HG03342 (cell line): ENCODE data around the gene ERP27.

ENCODE experiments used
- ATAC-seq: cut with Tn5 transposase; IDR thresholded peaks from one replicate; pipeline ENCODE4 v1.9.1; 2021; ENCODE audit warnings: mild to moderate bottlenecking, moderate library complexity; ENCODE audit not compliant: unreplicated experiment

Gene ERP27

DNA sequence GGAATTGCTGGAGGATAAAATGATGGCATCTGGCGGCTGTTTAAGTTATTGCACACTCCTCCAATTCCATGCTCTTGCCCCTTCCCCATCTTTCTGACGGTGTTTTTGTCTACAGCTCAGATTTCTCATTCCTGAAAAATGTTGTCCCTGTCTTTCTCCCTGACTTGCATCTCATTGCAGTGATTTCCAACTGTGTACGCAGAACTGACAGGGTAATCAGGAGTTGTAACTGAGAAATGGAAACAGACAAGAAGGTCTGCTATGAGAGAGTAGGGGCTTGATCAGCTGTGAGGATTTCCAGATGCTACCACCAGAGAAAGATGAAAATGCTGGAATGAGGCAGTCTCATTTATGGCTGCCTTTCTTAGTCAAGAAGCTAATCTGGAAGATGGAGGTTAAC, 1.3 kb downstream of the ERP27 start:
- ATAC-seq, result no peak

- no peak for ATAC-seq
Measured at GRCh38 chr12:14936224-14936861, 2.0 kb downstream of the ERP27 start.

GRCh38 chr12:14935031-14935430, 3.3 kb downstream of the ERP27 start:
- ATAC-seq, result no peak

DNA sequence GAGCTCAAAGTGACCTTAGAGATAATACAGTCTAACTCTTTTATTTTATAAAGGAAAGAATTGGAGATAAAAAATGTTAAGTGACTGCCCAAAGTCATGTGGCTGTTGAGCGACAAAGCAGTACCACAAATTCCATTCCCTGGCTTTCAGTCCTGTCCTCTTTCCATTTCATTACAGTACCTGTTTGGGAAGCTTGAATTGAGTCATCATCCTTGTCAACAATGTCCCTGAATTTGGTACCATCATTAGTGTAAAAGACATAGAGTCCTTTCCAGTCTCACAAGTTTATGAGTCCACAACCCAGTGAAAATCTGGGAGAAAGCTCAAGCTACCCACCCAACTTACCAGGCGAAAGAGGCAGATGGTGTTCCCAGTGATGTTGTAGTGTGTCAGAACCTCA, 3.8 kb downstream of the ERP27 start:
- ATAC-seq, result no peak

DNA sequence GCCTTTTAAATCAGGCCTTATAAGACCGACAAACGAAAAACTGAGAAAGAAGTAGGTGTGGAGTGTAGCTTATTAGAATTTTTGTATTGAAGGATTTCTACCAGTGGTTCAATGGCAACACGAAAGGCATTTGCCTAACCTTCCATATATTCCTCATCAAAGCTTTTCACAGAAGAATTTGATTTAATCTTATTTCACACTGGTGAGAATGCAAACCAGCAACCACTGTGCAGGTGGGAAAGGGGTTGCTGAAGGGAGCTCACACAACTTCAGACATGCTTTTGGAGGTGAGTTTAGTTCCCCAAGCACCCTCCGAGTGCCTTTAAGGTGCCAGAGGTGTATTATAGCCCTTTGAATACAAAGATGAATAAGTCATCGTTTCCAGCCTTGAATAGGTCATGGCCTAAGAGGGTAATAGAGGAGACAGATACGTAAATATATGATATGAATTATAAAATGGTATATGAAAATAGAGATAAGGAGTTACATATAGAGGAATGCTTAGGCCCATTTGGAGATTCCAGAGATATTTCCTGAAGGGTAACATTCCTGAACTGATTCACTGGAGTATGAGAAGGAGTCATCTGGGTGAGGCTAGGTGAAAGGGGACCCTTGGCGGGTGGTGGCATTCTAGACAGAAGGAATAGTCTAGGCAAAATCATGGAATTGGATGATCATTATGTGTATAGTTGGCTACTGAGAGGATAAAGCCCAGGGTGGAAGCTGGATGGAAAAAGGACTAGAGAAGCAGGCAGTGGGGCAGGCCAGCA, 6.4 kb downstream of the ERP27 start:
- no peak for ATAC-seq

DNA sequence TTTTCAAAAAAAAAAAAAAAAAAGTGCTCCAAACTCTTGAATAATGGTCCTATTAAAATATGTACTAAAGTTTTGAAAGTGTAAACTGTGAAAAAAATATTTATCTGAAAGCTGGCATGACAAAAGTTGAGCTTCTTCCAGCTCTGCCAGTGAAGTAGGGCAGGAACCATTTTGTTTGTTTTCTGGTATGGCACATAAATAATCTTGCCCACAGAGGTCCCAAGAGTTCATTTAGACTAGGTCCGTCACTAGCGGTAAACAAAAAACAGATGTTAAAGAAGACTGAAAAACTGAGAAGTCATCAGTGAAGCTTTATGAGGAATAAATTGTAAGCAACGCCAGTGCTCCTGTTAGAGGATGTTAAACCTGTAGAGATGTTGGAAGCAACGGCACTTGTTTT, 7.0 kb downstream of the ERP27 start:
- no peak for ATAC-seq

DNA sequence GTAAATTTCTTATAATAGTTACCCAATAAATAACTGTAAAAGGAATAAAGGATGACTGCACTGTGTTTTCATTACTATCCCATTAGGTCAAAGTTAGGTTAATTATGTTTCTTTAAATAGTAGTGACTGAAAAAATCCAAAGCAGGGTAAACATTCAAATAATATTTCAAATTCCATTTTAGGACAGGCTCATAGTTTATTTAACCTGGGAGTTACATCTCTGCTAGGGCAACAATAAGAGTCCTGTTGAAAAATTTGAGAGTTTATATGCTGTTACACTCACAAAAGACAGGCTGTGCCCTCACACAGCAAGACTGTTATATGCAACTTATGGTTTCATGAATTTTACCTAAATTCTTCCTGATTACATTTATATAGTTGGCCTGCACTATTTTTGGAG, 8.0 kb downstream of the ERP27 start:
- ATAC-seq, result no peak

DNA sequence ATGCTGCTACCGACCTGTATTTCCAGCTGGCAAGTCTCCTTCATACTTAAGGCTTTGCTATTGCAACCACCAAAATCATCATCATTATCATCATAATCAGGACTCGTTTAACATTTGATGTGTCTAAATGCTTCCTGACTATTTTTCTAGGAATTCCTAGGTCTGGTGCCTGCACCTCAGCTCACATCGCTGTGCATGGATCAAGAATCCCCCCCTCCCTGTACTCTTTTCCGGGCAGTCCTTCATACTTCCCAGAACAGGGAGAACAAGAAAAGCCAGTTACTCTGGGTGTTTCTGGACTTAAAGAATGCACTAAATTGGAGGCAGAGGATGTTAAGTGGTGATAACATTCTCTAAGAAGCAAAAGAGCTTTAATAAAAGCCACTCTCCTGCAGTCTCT, 9.4 kb downstream of the ERP27 start:
- ATAC-seq, result no peak

DNA sequence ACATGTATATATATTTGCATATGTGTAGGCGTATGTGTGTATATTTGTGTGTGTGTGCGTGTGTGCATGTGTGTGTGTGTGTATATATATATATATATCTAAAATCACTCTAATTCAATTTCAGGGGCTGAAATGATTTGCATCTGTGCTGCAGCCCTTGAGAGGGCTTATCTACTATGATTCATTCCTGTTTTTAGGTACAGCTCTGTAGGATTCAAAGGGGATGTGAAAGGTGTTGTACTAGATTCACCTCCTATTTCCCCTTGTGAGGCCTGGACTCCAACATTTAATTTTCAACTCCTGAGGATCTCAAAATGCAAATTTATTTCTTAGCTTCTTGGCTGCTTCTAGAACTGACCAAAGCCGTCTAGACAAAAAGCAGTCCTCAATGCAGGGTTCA, 11.1 kb downstream of the ERP27 start:
- no peak for ATAC-seq

DNA sequence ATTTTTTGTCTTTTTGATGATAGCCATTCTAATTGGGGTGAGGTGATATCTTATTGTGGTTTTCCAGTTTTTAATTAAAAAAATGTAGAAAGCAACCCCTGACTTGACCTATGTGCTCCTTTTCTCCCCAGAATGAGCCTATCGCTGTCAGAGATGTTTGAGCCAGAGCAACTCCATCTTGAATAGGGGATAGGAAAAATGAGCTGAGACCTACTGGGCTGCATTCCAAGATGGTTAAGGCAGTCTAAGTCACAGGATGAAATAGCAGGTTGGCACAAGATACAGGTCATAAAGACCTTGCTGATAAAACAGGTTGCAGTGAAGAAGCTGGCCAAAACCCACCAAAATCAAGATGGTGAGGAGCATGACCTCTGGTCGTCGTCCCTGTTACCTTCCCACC, 13.8 kb downstream of the ERP27 start:
- no peak for ATAC-seq

GRCh38 chr12:14923944-14924343, 14.4 kb downstream of the ERP27 start:
- ATAC-seq, result no peak

DNA sequence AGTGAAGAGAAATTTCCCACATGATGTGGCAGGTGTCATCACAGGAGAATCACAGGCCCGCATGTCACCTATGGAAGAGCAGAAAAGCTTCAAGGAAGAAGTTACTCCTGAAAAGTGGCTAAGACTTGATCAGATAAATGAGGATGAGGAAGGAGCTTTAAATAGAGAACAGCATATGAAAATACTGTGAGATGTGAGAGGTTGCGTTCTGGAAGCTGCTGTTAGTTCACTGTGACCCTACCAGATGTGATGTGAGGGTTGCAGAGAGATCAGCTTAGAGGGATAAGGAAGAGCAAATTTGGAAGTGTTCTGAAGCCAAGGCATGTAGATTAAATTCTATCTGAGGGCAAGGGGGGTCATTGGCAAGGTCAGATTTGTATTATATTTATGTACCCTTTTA, 17.1 kb downstream of the ERP27 start:
- ATAC-seq, result peak; percentile 35

GRCh38 chr12:14920475-14921126, 17.7 kb downstream of the ERP27 start:
- ATAC-seq, result peak; percentile 67

- ATAC-seq, result no peak
Measured at GRCh38 chr12:14919455-14919854, 18.9 kb downstream of the ERP27 start.

GRCh38 chr12:14915736-14916135, 22.6 kb downstream of the ERP27 start:
- ATAC-seq, result no peak

- ATAC-seq, result no peak
Measured at GRCh38 chr12:14913381-14913781, 25.0 kb downstream of the ERP27 start.

- no peak for ATAC-seq
Measured at GRCh38 chr12:14911131-14911530, 27.2 kb downstream of the ERP27 start.

DNA sequence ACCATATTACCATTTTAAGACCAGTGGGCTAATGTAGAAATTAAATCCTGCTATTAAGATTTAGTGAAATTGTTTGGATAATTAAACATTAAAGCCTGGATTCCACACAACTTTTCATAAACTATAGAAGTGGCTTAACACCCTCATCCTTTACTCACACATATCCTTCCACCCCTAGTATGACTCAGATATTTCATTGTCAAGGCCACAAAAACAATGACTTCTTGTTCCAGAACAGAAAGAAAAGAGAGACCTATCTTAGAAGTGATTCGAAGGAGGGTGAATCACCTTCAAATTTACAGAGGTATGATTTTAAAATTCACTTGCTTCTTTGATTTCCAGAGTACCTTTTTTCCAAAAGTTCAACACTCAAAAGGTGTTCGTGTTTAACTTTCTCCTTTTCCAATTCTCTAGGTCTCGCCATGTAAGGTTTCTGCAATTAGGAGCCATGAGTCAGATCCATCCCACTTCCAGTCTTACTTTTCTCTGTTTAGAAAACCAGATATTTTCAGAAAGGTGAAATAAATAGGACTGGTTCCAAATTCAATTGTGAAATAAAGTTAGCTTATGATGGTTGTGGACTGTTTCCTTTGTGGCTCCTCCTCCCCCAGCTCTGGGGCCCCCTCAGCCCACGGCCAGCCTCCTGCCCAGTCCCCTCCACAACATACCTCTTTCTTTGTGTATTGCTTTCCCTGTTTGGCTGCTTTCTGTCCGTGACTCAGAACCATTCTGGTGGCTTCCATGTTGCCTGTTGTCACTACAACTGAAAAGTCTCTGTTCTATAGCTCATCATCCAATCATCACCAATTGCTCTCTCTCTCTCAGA, 28.0 kb downstream of the ERP27 start:
- no peak for ATAC-seq

- no peak for ATAC-seq
Measured at GRCh38 chr12:14907953-14908352, 30.4 kb downstream of the ERP27 start.

- ATAC-seq, result no peak
Measured at GRCh38 chr12:14906114-14906513, 32.2 kb downstream of the ERP27 start.

DNA sequence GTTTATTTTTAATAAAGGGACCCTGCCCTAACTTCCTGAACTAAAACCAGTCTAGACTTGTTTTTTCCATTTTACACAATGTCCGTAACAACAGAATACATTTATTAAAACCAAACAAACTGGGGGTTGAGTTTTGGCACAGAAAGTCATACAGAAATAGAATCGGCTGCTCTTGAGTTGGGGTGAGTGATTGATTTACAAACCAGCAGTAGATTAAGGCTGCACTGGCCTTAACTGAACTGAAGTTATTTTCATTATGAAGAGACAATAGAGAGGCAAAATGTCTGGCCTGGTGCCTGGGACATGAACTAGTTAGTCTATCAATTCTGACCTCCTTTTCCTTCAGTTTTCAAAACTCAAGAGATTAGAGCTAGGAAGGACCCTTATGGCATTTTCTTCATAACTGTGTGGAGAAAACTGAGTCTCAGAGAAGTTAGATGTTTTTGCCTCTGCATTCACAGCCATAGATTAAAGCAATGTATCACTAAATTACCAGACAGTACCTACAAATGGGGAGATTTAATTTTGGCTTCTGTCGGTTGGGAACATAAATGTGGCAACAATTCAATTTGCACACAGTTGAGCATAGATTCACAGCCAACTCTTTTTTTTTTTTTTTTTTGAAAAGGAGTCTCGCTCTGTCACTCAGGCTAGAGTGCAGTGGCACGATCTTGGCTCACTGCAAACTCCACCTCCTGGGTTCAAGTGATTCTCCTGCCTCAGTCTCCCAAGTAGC, 32.9 kb downstream of the ERP27 start:
- no peak for ATAC-seq
